GM21515 (cell line): ENCODE data around the gene TMEM63B.
"Not testable (repeated sequence)": the region's sequence is repeated elsewhere in the genome, so short reads cannot be mapped to it uniquely, and the experiment has no call there.

Experiments used
- ATAC-seq: cut with Tn5 transposase; IDR thresholded peaks from one replicate; pipeline ENCODE4 v1.9.1; 2021; ENCODE audit not compliant: unreplicated experiment

Gene TMEM63B

GRCh38 chr6:44142835-44143234 is 15.5 kb downstream of the TMEM63B start:
- ATAC-seq: no peak

DNA sequence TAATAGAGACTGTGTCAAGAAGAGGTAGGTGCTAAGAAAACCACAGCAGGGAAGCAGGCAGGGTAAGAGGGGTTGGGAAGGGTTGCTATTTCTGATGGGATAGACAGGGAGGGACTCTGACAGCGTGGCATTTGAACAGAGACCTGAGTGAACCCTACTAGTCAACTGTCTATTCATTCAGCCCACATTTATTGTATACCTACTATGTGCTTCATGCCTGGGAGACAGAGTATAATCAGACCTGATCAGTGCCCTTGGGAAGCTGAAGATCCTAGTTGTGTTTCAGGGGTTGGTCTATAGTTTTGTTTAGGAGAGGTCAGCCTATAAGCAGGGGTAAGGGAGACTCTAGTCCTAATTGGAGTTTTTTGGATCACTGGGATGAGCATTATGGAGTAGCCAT is 16.4 kb downstream of the TMEM63B start:
- no peak for ATAC-seq

GRCh38 chr6:44144536-44144935 is 17.2 kb downstream of the TMEM63B start:
- not testable (repeated sequence) for ATAC-seq

- ATAC-seq: no peak
These were observed 18.5 kb downstream of the TMEM63B start for GRCh38 chr6:44145839-44146238.

- no peak for ATAC-seq
These were observed 19.3 kb downstream of the TMEM63B start for GRCh38 chr6:44146685-44147084.

- no peak for ATAC-seq
These were observed 19.9 kb downstream of the TMEM63B start for GRCh38 chr6:44147256-44147655.

GRCh38 chr6:44148306-44148705 is 21.0 kb downstream of the TMEM63B start:
- ATAC-seq: no peak

- ATAC-seq: no peak
These were observed 22.1 kb downstream of the TMEM63B start for GRCh38 chr6:44149369-44150012.

- ATAC-seq: no peak
These were observed 23.1 kb downstream of the TMEM63B start for GRCh38 chr6:44150317-44150917.

DNA sequence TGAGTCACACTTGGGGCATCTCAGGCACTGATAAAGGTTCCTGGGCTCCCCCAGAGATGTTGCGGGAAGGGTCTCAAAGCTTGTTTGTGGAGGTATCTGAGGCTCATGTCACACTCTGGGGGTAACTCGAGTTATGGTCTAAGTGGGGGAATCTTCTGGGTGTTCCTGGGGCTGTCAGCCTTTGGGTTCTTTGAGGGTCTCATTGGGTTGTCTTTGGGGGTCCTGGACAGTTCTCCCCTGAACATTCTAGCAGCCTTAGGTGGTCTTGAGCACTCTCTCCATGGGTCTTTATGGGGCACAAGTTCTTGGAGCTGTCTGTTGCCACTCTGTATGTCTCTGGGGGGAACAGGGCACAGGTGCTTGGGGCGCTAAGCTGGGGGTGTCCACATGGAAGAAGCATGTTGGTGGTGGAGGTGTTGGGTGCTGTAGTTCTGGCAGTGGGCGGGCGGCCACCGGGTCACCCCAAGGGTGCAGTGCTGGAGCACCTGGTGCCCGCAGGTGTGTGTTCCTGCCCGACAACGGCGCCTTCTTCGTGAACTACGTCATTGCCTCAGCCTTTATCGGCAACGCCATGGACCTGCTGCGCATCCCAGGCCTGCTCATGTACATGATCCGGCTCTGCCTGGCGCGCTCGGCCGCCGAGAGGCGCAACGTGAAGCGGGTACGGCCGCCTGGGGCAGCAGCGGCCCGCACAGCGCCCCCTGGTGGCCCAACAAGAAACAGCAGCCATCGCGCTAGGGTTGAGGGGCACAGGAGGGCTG is 24.2 kb downstream of the TMEM63B start:
- no peak for ATAC-seq

- no peak for ATAC-seq
These were observed 24.7 kb downstream of the TMEM63B start for GRCh38 chr6:44152109-44152461.

GRCh38 chr6:44152533-44152932 is 25.2 kb downstream of the TMEM63B start:
- no peak for ATAC-seq

DNA sequence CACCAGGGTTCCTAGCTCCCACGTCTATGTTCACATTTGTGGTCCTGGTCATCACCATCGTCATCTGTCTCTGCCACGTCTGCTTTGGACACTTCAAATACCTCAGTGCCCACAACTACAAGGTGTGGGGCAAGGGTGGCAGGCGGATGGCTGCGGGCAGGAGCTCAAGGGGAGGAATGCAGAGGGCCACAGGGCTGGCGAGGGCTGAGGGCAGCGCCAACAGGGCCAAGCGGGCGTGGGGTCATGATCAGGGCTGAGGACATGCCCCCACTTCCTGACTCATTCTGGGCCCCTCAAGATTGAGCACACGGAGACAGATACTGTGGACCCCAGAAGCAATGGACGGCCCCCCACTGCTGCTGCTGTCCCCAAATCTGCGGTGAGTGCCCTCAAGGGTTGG is 26.7 kb downstream of the TMEM63B start:
- no peak for ATAC-seq

- ATAC-seq: no peak
These were observed 29.3 kb downstream of the TMEM63B start for GRCh38 chr6:44156494-44157151.

- ATAC-seq: no peak
These were observed 29.8 kb downstream of the TMEM63B start for GRCh38 chr6:44157152-44157521.

GRCh38 chr6:44158770-44159228 is 31.4 kb downstream of the TMEM63B start, which contains the start of gene CAPN11:
TSS of gene CAPN11 (plus strand) at chr6:44158820. CDS start at chr6:44158849, 29 bp downstream.
- ATAC-seq: no peak

- no peak for ATAC-seq
These were observed 34.6 kb downstream of the TMEM63B start for GRCh38 chr6:44161997-44162338.

DNA sequence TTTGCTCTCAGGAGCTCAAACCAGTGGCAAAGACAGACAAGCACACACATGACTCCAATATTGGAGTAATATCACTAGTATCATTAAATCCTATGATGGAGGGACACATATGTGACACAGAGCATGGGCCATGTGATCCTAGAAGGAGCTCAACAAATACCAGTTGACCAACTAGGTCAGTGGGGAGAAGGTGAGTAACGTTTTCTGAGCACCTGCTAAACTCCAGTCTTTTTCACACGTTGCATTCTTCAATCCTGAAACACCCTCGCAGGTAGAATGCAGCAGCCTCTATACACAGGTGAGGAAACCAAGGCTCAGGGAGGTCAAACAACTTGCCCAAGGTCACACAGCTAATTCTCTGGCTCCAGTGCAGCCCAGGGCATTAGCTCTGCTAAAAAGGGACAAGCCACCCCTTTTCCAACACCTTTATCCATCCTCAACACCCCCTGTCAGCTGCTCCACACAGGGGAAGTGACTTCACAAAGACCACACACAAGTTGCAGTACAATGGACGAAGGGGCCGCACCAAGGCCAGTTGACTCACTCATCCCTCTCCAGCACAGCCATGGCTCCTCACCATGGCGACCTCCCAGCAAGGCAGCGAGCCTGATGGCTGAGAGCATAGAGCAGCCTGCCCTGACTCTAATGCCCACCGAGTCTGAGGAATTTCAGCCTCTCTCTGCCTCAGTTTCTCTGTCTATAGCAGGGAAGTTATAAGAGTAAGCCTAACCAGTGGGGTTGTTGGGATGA is 35.7 kb downstream of the TMEM63B start:
- ATAC-seq: no peak

DNA sequence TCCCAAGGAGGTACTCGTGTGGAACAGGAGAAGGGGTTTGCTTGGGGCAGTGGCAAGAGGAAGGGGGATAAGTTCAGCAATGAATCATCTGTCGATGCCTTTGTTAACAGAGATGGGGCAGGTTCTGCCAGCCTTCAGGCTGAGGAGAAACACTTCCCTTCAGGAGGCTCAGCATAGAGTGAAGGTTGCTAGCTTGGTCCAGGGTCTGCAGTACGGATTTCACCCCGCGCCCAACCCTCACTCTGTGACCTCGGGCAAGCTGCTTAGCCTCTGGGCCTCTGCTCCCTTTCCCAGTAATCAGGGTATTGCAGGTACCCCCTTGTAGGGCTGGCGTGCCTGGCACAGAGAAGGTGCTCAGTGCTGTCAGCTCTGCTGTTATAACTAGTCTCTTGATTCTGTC is 38.8 kb downstream of the TMEM63B start:
- ATAC-seq: no peak

DNA sequence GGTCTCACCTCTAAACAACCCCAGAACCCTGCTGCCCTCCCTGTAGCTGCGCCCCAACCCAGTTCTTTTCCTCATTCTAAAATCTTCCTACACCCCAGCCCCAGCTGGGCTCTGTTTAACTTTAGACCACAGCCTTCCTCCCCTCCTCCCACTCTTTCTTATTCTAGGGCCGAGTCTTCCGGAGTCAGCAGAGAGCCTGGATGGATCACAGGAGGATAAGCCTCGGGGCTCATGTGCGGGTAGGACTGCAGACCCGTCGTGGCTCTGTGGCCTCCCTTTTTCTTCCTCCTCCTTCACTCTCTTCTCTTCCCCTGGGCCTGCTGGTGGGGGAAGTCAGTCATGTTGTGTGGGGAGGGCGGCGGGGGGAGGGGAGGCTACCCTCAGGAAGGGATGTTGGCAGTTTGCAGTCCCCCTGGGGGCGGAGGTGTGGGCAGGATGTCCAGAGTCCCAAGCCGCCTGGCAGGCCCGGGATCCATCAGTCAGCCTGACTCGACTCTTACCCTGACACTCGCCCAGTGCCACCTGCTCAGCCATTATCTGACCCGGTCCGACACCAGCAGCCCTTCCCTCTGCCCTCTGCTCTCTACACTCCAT is 39.3 kb downstream of the TMEM63B start:
- ATAC-seq: no peak

DNA sequence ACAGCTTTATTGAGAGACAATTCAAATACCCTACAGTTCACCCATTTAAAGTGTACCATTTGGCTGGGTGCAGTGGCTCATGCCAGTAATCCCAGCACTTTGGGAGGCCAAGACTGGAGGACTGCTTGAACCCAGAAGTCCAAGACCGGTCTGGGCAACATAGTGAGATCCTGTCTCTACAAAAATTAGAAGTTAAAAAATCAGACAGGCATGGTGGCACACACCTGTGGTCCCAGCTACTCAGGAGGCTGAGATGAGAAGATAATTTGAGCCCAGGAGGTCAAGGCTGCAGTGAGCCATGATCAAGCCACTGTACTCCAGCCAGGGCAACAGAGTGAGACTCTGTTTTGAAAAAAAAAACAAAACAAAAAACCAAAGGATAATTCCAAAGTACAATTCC is 40.2 kb downstream of the TMEM63B start:
- ATAC-seq: no peak
